Activated CD4-positive, alpha-beta T cell treated with anti-CD3 and anti-CD28 coated beads, Interleukin-2, amount 50 U/mL, for 16 hours (primary cell): ENCODE results near the gene LIM2.
A peak's percentile ranks its signal among the peaks of the same experiment; 100 is the strongest.

Experiments
- DNase-seq: peaks from one replicate; pipeline ENCODE4 v3.0.0-alpha.2; 2020

LIM2 gene

DNA sequence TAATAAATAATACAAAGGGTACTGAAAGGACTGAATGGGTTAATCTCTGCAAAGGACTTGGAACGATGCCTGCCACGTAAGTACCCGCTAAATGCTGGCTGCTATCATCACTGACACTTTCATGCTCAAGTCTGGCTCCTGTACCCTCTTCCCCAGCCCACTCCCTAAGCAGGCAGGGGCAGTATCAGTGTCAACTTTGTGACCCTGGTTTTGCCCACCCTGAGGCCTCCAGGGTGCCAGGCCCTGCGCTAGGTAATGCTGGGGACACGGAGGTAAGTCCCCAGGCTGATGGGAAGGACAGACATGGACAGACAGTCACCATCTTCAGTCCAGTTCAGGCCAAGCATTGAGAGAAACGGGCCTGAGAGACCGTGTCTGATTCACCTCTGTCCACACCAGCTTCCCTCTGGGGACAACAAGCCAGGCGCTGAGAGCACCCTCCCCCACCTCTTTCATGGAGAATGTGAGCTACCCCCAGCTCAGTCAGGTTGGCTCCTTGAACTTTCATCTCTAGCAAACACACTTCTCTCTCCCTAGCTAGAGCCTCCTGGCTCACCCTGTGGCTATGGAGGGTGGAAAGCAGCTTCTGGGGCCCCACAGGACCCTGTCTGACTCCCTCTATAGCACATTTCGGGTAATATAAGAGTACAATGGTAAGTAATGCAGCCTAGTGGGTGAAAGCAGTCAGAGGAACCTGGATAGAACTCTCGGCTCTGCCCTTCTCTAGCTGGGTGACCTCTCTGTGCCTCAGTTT lies 22.4 kb downstream of the LIM2 start:
- DNase-seq, result peak; percentile 30

DNA sequence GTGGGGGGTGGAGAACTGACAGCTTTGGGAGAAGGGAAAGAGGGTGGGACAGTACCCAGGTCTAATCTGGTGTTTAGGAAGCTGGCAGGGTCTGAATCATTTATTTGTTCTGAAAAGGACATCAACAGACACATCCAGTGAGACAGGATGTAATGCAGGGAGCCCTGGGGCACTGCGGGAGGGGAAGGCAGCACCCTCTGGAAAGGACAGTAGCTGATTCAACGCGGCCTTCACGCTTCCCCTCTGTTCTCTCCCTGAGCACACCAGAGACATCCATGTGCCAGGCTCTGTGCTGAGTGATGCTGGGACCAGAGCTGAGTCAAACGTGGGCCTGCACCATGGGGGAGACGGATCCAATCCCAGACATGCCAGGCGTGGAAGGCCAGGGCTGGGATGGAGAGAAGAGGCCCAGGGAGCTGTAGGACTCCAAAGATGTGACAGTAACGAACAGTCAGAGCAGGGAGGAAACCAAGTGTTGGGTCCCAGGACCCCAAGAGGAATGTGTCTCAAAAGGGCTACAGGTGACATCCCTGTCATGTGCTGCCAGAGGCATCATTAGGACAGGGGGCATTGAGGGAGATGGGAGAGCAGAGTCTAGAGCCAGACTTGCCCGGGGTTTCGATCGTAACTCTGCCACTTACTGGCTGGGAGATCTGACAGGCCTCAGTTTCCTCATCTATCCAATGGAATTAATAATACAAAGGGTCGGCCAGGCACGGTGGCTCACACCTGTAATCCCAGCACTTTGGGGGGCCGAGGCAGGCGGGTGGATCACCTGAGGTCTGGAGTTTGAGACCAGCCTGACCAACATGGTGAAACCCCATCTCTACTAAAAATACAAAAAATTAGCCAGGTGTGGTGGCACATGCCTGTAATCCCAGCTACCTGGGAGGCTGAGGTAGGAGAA lies 23.3 kb downstream of the LIM2 start:
- DNase-seq, result no peak

DNA sequence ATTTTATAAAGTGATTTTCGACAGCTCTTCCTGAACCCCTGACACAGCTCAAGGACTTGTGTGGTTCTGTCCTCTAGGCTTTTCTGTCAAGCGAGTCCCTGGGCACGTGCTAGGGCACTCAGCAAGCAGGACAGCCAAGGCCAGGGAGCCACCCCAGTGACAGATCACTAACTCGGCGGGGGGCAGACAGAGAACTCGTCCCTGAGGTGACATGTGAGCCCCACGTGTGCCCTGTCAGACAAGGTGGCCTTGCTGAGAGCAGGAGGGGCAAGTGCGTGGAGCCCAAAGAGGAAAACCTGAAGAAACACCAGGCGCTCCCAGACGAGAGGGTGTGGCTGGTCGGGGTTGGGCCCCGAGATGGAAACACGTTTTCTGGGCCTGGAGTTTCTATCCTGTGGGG lies 26.5 kb downstream of the LIM2 start:
- DNase-seq, result no peak

DNA sequence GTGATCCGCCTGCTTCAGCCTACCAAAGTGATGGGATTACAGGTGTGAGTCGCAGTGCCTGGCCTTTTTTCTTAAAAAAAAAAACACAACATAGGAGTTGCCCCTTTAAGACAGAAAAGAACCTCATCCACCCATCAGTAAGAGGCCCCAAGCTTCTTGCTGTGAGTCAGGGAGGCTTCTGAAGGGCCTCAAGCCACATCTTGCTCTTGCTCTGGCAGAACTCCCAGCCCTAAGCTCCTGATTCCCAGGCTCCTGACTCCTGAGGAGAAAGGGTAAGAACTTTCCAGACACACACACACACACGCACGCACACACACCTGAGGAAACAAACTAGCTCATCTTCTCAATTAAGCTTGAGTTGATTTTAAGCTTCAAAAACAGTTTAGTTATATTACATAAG lies 28.5 kb downstream of the LIM2 start:
- no peak for DNase-seq

DNA sequence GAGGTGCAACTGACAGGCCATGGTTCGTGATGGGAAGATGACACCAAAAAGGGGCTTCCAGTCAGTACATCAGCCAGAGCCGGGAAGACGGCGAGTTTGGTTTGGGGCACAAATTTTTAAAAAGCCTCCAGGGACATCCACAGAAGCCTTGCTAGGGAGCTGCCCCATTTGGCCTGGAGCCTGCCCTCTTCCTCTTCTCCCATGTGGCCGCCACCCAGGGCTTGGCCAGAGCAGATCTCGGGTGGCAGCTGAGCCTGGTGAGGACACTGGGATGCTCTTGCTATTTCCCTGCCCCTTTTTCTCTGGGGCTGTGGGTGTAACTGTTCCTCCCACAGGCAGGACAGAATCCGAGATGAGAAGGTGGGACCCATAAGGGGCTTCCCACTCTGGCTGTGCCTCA lies 29.8 kb downstream of the LIM2 start:
- DNase-seq, result no peak

DNA sequence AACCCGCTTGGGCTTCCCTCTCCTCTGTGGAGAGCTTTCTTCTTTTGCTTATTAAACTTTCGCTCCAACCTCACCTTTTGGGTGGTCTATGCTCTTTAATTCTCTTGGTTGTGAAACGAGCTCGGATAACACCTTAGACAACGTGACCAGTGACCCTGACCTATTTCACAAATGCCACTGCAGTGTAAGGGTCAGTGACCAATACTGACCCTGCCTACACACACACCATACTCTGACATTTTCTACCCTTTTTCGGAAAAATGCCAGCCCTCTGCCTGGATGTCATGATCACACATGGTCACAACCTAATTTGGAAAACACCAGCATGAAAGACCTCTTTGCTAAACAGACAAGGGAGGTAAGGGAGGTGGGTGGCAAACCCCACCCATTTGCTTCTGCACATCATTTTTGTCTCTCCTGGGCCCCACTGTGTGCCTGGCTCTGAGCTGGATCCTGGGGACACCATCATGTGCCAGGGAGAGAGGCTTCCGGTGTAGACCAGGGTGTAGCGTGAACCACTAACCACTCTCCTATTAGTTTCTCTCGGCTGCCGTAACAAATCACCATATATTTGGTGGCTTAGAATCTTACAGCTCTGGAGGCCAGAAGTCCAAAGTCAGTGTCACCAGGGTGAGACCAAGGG lies 31.5 kb downstream of the LIM2 start:
- DNase-seq, result no peak

DNA sequence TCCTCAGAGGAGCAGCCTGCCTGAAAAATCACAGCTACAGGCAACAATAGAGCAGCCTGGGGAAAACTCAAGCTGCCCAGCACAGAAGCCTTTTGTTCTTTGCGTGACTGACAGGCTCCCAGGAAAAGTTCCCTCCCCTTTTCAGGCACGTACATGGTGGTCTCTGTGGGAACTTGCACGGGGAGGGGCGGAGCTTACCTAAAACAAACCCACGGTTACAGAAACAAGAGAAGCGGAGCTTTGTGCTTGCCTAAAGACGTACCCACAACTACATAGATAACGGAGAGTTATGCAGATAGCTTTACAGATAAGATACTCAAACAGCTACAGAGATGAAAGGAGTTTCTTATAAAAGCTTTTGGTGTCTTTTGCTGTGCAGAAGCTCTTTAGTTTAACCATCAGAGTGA lies 33.0 kb downstream of the LIM2 start:
- peak; percentile 48 for DNase-seq

DNA sequence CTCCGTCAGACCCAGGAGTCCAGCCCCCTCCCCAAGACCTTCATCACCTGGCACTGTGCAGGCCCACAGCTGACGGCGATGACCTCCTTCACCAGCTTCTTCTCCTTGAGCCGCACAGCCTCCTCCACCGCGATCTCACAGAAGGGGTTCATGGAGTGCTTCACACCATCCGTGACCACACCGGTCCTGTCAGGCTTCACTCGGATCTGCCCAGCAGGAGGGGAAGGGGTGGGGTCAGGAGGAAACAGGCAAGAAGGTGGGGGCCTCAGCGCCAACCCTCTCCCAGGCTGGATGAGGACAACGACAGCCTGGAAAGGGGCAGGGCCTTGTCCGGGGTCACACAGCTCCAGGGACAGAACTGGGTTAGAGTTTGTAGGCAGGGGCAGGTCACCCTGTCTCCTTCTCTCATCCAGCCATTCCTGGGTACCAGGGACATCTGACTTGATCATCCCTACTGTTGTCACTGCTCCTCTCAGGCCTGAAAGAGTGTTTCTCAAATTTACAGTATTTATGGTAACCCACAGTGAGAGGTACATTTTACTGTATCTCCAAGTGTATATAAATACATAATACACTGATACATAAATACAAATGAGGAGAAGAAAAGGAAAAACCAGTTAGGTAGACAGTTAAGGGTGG lies 33.6 kb downstream of the LIM2 start:
- no peak for DNase-seq

DNA sequence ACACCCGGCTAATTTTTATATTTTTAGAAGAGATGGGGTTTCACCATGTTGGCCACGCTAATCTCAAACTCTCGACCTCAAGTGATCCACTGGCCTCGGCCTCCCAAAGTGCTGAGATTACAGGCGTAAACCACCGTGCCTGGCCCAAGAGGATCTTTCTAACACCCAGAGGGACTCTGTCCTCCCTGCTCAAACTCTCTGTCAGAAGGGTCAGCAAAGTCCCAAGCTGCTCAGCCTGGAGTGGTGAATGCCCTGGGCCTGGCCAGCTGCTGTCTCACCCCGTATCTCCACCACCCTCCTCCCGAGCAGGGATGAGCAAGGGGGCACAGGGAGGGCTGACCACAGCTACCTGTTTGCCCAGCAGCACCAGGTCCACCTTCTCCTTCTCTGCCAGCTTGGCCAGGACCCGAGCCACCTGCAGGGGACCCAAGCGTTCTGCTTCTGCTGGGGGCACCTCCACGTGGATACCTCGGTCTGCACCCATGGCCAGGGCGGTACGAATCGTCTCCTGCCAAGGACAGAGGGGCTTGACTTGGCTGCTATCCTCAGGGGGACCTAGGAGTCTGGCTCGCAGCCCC lies 34.9 kb downstream of the LIM2 start:
- no peak for DNase-seq

DNA sequence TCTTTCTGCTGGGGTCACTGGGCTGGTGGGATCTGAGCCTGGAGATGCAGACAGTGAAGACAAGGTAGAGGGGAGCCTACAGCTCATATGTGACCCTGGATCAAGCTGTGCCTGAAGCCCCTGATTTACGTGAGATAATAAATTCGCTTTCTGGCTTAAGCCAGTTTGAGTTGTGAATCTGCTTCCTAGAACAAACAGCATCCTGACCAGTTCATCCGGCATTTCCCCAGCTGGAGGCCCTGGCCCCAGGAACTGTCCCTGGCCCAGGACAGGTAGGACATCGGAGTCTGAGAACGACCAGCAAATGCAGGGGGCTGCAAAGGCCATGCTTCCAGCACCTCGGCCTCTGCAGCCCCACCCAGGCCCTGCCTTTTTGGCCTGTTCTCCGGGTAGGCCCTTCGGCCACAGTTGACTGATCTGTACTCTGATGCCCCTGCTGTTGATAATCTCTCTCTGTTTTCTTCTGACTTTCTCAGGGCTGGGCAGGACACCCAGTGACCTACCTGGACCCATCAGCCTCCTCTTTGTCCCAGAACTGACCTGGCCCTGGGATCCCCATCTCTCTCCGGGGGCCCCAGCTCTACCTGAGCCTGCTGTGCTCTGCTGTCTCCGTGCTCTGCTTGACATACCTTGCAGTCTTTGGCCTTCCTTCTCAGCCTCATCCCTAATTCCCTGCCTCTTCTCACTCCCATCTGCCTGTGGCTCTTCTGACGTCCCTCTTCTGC lies 36.3 kb downstream of the LIM2 start:
- DNase-seq, result no peak

DNA sequence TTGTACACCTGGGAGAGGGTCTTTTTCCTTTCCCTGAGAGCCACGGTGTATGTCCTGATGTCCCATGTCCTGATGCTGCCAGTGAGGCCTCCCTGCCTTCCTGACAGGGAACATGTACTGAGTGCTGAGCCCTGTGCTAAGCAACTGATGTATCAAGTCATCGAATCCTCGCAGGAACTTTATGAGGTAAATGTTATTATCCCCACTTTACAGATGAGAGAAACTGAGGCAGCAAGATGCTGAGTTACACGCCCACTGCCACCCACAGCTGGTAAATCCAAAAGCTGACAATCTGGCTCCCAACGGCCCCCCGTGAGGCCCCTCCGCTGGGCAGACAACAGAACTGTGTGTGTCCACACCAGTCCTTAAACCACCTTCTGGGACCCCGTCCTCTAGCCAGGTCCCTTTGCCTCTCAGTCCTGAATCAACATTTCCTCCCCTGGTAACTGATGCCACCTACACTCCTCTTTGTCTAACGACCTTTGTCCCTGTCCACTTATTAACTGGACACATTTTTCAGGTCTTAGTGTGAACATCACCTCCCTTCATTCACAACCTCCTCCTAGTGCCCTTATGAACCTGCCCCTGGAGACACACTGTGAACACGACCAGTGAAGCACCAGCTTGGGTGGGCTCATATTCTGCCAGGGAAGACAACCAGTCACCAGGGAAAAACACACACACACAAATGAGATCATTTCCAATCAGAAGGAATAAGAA lies 40.4 kb downstream of the LIM2 start:
- no peak for DNase-seq

DNA sequence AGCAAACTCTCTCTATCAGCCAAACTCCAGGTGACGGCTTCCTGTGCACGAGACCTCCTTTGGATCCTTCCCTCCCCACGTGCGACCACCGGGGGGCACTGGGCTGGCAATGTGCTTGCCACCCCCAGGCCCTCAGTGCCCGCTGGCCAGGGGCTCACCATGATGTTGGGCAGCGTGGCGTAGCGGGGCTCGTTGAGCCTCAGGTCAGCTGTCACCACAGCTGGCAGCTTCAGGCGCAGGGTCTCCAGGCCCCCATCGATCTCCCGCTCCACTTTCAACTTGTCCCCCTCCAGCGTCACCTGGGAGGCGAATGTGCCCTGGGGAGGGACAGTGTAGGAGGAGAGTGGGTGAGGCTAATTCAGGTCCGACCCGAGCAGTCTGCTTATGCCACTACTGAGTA lies 41.0 kb downstream of the LIM2 start:
- DNase-seq, result no peak

DNA sequence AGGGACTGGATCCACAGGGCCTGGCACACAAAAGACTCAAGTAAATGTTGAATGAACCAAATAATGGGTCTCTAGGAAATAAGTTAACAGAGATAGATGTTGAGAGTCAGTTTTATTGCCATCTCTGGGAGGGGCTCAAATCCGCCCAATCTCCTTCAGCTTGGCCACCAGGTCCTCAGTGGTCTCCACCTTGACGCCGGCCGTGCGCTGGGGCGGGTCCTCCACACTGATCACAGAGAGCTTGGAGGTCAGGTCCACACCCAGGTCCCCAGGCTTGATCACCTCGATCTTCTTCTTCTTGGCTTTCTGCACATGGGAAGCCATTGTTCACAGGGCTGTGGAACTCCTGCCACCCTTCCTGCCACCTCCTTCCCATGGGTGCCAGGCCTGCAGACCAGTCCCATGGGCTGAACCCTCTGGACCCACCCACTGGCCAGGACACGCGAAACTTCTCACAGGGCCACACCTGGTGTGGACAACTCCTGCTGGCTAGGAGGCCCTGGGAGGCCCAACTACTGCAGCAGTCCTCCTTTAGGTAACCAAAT lies 42.6 kb downstream of the LIM2 start:
- no peak for DNase-seq

DNA sequence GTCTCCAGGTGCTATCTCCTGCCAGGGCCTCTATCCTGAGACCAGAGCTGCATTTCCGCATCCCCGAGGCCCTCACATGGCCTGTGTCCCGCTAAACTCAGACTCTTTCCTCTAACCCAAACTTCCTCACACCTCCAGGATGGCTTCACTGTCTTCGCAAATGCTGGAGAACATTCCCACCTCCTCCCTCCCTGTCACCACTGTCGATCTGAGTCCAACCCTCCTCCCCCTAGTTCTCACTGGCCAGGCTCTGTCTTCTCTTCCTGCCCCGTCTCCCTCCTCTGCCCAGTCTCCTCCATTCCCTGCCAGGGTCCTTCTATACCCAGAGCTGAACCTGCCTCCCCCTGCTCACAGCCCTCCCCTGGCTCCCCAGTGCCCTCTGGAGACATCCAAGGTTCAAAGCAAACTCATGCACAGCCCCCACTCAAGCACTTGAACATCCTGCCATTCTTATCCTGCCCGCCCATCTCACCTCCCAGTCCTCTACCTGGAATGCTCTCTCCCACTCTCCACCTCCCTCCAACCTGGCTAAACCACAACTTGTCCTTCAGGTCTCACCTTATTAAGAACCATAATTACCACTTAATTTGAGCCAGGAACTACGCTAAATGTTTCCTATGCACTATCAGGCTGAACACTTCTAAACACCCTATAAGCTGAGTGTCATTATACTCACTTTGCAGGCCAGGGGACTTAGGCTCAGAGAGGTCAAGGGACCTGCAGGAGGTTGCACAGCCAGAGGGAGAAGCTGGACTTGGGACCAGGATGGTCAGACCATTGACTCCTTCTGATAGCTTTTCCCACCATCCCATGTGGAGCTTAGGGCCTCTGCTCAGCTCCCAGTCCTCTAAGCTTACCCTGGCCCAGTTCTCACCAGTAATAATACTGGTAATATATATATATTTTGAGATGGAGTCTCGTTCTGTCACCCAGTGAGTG lies 44.9 kb downstream of the LIM2 start:
- DNase-seq, result no peak

DNA sequence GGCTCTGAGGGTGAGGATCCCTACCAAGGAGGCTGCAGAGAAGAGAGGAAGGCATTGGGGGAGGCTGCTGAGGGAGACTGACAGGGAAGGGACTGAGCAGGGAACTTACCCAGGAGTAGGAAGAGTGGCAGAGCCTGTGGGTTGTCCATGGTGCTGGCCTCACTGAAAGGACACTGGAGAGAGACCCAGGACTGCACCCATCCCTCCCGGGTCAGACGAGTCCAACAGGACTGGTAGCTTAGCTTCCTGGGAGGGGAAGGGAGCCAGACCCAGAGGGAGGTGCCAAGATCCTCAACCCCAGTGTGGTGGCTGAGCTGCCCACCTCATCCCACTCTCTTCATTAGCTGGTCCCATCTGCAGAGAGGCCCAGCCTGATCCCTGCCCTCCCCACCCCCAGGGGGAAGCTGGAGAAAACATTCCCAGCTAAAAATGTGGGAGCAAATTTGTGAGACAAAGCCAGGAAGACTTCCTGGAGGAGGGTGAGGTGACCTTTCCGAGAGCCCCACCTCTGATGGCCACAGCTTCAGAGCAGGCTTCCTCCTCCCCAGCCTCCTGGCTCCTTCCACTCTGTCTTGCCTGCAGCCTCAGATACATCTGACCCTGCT lies 45.7 kb downstream of the LIM2 start, which contains the start of gene VSIG10L:
Gene VSIG10L (minus strand): TSS at position 164 of the 605 bp plus-strand sequence. CDS start 15 bp downstream, at position 149.
- DNase-seq, result no peak

DNA sequence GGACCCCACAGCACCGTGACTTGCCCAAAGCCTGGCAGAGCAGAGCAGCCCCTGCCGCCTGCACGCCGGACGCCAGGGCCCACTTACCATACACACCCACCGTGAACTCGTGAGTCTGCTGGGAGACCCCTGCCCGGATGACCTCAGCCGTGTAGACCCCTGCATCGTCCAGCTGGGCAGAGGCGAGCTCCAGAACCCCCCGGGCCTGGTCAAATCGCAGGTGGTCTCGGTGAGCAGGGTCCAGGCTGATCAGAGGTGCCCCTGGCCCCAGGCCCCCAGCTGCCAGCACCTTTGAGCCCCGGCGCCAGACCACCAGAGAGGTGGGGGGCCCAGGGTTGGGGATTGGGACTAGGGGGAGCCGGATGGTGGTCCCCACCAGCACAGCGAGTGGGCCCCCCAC lies 46.7 kb downstream of the LIM2 start:
- no peak for DNase-seq

DNA sequence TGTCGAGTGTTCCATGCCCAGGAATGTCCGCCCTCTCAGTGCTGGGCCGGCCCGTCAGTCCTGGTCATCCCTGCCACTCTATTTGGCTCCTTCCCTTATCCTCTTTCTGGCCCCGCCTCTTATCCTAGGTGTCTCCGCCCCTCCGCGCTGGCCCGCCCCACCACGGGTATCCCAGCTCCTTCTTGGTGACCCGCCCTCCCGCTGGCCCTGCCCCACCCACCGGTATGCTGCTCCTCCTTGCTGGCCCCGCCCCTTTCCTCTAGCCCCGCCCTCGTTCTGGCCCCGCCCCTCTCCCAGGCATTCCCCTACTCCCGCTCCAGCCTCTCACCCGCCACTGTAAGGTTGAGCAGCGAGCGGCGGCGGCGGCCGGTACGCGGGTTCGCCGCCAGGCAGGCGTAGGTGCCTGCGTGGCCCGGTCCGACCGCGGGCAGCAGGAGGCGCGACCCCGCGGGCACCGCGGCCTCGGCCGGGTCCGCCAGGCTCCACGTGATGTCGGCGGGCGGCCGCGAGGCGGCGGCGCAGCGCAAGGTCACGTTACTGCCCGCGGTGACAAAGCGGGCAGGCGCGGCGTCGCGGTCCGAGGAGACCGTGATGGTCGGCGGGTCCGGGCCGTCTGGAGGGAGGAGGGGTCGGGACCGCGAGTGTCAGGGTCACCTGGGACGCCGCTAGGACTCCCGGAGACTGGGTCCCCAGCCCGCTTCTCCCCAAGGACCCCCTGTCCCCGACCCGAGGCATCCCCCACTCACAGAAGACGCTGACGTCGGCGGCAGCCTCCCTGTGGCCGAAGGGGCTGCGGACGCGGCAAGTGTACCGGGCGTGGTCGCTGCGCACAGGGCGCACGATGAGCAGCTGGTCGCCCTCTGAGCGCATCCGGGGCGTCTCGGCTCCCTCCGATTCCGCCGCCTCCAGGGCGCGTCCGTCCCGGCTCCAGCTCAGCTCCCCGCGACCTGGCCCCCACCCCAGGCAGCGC lies 47.8 kb downstream of the LIM2 start:
- DNase-seq, result peak; percentile 96

DNA sequence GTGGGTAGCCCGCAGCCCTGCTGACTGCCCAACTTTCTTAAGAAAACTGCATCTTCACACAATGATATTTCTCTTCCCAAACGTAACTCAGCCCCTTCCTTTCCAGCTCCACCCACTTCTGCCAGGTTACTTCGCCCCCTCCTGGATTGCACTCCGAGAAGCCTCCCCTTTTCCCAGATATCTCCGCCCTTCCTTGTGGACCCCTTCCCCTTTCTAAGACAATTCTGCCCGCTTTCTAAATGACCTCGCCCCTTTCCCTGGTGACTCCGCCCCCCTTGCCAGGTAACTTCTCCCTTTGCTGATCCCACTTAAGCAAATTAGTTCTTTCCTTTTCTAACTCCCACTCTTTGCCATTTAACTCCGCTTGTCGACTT lies 48.5 kb downstream of the LIM2 start:
- no peak for DNase-seq
